Esophagus muscularis mucosa (tissue), 4 donors: ENCODE results near the gene PRDM7. TPM values are rescaled to one million over a fixed set of nuclear protein-coding genes. Genes with fewer than 3 reads are reported as not detected.
"Not testable (repeated sequence)": the region's sequence is repeated elsewhere in the genome, so short reads cannot be mapped to it uniquely, and the experiment has no call there.

Experiments
- DNase-seq: peaks from one replicate; pipeline ENCODE4 v3.0.0-alpha.2; 2017; ENCODE audit errors: extremely low spot score
- H3K27ac ChIP-seq, 4 donors: fragments of 200-600 bp; sonication (generic); replicated peaks in 1 of 4; 1 replicate in 3 of 4; 2 replicates in 1 of 4; pipeline ENCODE4 v1.5.1; 2016 to 2019; ENCODE audit warnings: mild to moderate bottlenecking in 1 of 4
- H3K27me3 ChIP-seq, 4 donors: fragments of 200-600 bp; sonication (generic); one replicate each; pipeline versions ENCODE4 v1.5.1 to v1.6.0; 2016 to 2019
- H3K36me3 ChIP-seq, 4 donors: fragments of 200-600 bp; sonication (generic); one replicate each; pipeline ENCODE4 v1.5.1; 2016 to 2019
- H3K4me1 ChIP-seq, 4 donors: fragments of 200-600 bp; sonication (generic); one replicate each; pipeline ENCODE4 v1.5.1; 2016 to 2019
- H3K4me3 ChIP-seq, 4 donors: fragments of 200-600 bp; sonication (generic); 1 replicate in 2 of 4; 2 replicates in 2 of 4; pipeline ENCODE4 v1.5.1; 2016 to 2019; ENCODE audit warnings: mild to moderate bottlenecking in 4 of 4, moderate library complexity in 1 of 4
- H3K9me3 ChIP-seq, 4 donors: fragments of 200-600 bp; sonication (generic); 1 replicate in 3 of 4; 2 replicates in 1 of 4; pipeline ENCODE4 v1.5.1; 2016 to 2019
- EP300 ChIP-seq: sonication (generic); formaldehyde crosslinking; IDR thresholded peaks from one replicate; pipeline ENCODE4 v1.6.1; 2017; ENCODE audit warnings: antibody characterized with exemption
- POLR2A ChIP-seq: fragments of 450-650 bp; IDR thresholded peaks from one replicate; pipeline ENCODE4 v1.6.1; 2017; ENCODE audit warnings: antibody characterized with exemption, moderate library complexity, mild to moderate bottlenecking, low read depth
- POLR2AphosphoS5 ChIP-seq, 2 donors: sonication (generic); formaldehyde crosslinking; IDR thresholded peaks; one replicate each; pipeline ENCODE4 v1.6.1; 2017; ENCODE audit warnings: antibody characterized with exemption in 2 of 2
- WGBS: methylation state at CpG from one replicate; pipeline ENCODE4 v1.1.5; 2018; 5-methylcytosine and 5-hydroxymethylcytosine counted together
- intact Hi-C: fragments of 100-400 bp; cut with DNase I; formaldehyde crosslinking; loops from one replicate; pipeline ENCODE4 v1.15.1; 2023
- total RNA-seq, 4 donors: library from RNA; depleted of rRNA; stranded (reverse); fragments of >200 nt; gene quantifications; one replicate each; pipeline versions ENCODE4 v1.1.0 to v1.2.1, GENCODE V29; 2016
- TF ChIP-seq, protein P1 (sequence below), 3 experiments: fragments of 200-600 bp in 2 of 3; fragments of 450-650 bp in 1 of 3; sonication (generic) in 2 of 3; IDR thresholded peaks; one replicate each; pipeline ENCODE4 v1.5.1; 2017 to 2019; ENCODE audit warnings: antibody characterized with exemption in 3 of 3, mild to moderate bottlenecking in 2 of 3, moderate library complexity in 1 of 3

The PRDM7 gene
- total RNA-seq, 4 donors from 2014 or later, result not detected

GRCh38 chr16:90097010-90097684 lies 20.0 kb upstream of the PRDM7 start:
- H3K27me3 ChIP-seq, H3K27ac ChIP-seq, intact Hi-C loops, H3K9me3 ChIP-seq, H3K36me3 ChIP-seq, H3K4me3 ChIP-seq, H3K4me1 ChIP-seq, DNase-seq: not testable (repeated sequence)
- 74% methylated on average over 9 of the region's 9 CpGs for WGBS

DNA sequence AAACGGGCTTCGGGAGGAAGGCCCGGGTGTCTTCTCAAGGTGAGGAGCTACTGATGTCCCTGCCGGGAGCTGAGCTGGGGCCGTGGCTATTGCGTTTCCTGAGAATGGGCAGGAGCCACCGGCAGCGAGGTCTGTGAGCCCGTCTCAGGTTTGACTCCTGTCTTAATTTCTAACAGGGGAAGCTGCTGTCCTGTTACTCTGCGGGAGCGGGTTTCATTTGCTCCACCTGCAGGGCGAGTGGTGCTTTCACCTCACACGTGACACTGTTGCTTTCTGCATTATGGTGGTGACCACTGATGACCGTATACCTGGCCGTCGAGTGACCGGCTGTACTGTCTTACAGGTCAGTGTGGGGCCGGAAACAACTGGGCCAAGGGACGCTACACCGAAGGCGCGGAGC lies 17.7 kb upstream of the PRDM7 start:
- H3K4me1 ChIP-seq, H3K4me3 ChIP-seq, H3K36me3 ChIP-seq, H3K27me3 ChIP-seq, H3K9me3 ChIP-seq, DNase-seq, intact Hi-C loops, H3K27ac ChIP-seq: not testable (repeated sequence)
- WGBS, result 89% methylated on average over 13 of the region's 22 CpGs

DNA sequence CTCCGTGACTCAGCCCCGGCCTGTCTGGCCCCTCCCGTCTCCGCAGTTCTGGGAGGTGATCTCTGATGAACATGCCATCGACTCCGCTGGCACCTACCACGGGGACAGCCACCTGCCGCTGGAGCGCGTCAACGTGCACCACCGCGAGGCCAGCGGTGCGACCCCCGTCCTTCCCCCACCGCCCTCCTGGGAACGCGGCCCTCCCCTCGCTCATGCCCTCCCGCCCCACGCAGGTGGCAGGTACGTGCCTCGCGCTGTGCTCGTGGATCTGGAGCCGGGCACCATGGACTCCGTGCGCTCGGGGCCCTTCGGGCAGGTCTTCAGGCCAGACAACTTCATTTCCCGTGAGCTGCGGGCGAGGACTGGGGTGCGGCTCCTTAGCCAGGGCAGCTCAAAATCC lies 17.2 kb upstream of the PRDM7 start:
- WGBS, result no CpG with 5 or more reads among the region's 35 CpGs
- H3K9me3 ChIP-seq, H3K4me1 ChIP-seq, intact Hi-C loops, H3K27me3 ChIP-seq, H3K36me3 ChIP-seq, DNase-seq, H3K4me3 ChIP-seq, H3K27ac ChIP-seq: not testable (repeated sequence)

DNA sequence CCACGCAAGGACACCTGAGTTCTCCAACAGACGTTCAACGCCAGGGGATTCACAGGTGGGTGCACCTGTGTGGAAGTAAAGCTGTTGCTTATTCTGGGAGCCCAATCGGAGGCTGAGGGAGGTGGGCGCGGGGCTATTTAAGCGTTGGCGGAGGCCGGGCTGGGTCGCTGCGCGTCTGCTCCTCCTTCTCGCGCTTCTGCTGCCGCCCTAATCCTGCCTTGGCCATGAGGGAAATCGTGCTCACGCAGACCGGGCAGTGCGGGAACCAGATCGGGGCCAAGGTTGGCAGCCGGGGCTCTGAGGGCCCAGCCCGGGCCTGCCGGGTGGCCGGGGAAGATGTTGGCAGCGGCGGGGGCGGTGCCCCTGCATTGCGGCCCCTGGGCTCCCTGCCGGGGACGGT lies 16.7 kb upstream of the PRDM7 start:
- H3K27me3 ChIP-seq, intact Hi-C loops, H3K27ac ChIP-seq, H3K4me1 ChIP-seq, DNase-seq, H3K9me3 ChIP-seq, H3K4me3 ChIP-seq, H3K36me3 ChIP-seq: not testable (repeated sequence)
- 94% methylated on average over 21 of the region's 30 CpGs for WGBS

GRCh38 chr16:90092781-90093180 lies 15.7 kb upstream of the PRDM7 start:
- H3K27ac ChIP-seq, H3K4me1 ChIP-seq, H3K36me3 ChIP-seq, H3K9me3 ChIP-seq, H3K4me3 ChIP-seq, DNase-seq, H3K27me3 ChIP-seq, intact Hi-C loops: not testable (repeated sequence)
- WGBS, result 63% methylated on average over 4 of the region's 4 CpGs

- H3K36me3 ChIP-seq, result no peaks in the 10 kb centered on the region
- no peaks in the 10 kb centered on the region for H3K27me3 ChIP-seq
- no peak overlapping the region for H3K27ac ChIP-seq
- intact Hi-C loops, result no loop called here
- peaks cover 0 to 6% (median 0%) of the 10 kb centered on the region in 4 donors for H3K9me3 ChIP-seq
- WGBS, result 85% methylated on average over 4 of the region's 4 CpGs
- H3K4me3 ChIP-seq, result no peak overlapping the region
- DNase-seq, result no peak
- no peak for TF ChIP-seq EP300
- no peak for TF ChIP-seq POLR2A
- TF ChIP-seq, protein P1, sequence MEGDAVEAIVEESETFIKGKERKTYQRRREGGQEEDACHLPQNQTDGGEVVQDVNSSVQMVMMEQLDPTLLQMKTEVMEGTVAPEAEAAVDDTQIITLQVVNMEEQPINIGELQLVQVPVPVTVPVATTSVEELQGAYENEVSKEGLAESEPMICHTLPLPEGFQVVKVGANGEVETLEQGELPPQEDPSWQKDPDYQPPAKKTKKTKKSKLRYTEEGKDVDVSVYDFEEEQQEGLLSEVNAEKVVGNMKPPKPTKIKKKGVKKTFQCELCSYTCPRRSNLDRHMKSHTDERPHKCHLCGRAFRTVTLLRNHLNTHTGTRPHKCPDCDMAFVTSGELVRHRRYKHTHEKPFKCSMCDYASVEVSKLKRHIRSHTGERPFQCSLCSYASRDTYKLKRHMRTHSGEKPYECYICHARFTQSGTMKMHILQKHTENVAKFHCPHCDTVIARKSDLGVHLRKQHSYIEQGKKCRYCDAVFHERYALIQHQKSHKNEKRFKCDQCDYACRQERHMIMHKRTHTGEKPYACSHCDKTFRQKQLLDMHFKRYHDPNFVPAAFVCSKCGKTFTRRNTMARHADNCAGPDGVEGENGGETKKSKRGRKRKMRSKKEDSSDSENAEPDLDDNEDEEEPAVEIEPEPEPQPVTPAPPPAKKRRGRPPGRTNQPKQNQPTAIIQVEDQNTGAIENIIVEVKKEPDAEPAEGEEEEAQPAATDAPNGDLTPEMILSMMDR (IDR thresholded peaks at IDR 0.05), result no peak
- TF ChIP-seq POLR2AphosphoS5 (IDR thresholded peaks at IDR 0.05), result no peak
- H3K4me1 ChIP-seq, result peaks cover 0 to 4% (median 3%) of the 10 kb centered on the region in 4 donors
These were observed 7.3 kb upstream of the PRDM7 start for GRCh38 chr16:90084215-90084950.

DNA sequence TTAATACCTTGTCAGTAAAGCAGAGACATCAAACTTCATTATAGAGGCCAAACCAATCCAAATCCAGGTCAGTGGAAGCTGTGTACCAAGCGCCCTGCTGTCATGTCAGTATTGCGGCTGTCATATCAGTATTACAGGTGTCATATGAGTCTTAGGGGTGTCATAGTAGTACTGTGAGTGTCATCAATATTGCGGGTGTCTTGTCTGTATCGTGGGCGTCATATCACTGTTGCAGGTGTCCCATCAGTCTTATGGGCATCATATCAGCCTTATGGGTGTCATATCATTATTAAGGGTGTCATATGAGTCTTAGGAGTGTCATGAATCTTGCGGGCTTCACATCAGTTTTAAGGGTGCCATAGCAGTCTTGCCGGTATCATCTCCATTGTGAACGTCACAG lies 6.0 kb upstream of the PRDM7 start:
- H3K27ac ChIP-seq, result no peak overlapping the region
- H3K4me3 ChIP-seq, result no peak overlapping the region
- no peak for TF ChIP-seq POLR2AphosphoS5 (IDR thresholded peaks at IDR 0.05)
- TF ChIP-seq, protein P1 (IDR thresholded peaks at IDR 0.05), result no peak
- TF ChIP-seq POLR2A, result no peak
- TF ChIP-seq EP300, result no peak
- no peak for DNase-seq
- intact Hi-C loops, result no loop called here
- H3K9me3 ChIP-seq, result peaks cover 0 to 6% (median 0%) of the 10 kb centered on the region in 4 donors
- 95% methylated on average over 8 of the region's 8 CpGs for WGBS
- no peaks in the 10 kb centered on the region for H3K36me3 ChIP-seq
- no peaks in the 10 kb centered on the region for H3K27me3 ChIP-seq
- peaks cover 2 to 8% (median 5%) of the 10 kb centered on the region in 4 donors for H3K4me1 ChIP-seq
